Inferior parietal cortex (tissue), 1 donor: ENCODE data around the gene DHRS7C.
"Not testable (repeated sequence)": the region's sequence is repeated elsewhere in the genome, so short reads cannot be mapped to it uniquely, and the experiment has no call there.

Source experiments
- DNase-seq: peaks from one replicate; pipeline ENCODE4 v3.0.0-alpha.2; 2016; ENCODE audit errors: extremely low spot score

DHRS7C gene

DNA sequence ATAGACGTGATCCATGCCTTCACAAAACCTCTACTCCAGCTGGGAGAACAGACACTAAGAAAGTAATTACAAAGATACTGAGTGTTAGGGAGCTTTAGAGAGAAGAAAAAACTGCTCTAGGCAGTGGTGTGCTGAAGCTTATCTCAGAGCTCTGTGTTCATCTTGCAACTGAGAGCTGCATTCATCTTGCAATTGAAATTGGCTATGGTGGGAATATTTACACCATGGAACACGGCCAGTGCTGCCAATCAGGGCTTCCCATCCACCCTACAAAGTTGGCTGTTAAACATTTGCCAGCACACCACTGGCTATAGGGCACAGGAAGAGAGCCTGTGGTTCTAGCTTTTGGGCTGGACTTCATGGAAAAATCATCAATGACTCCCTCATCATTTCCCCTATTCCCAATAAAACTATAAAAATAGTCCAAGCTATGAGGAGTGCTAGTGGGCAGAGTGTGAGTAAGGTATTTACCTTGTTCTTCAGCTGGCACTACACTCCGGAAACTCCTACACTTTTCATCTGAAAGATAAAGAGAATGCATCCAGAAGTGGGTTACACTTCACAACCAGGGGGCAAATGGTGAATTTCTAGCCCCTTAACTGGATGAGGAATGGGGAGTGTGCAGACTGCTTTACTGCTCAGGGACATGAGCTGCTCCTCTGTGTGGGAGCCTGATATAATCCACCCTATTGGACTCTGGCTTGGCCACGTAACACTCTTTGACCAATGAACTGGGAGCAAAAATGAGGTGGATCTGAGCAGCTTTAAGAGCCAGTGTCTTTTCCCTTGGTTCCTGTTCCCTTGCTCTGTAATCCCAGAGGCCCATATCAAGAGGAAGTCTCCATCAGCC is 18.9 kb upstream of the DHRS7C start:
- DNase-seq, result no peak

DNA sequence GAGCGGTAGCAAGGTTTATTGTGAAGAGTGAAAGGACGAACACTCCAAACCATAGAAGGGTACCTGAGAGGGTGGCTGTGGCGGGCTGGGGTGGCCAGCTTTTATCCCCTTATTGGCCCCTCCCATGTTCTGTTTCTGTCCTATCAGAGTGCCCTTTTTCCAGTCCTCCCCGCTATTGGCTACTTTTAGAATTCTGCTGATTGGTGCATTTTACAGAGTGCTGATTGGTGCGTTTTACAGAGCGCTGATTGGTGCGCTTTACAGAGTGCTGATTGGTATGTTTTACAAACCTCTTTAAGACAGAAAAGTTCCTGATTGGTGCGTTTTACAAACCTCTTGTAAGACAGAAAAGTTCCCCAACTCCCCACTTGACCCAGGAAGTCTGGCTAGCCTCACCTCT is 18.0 kb upstream of the DHRS7C start:
- DNase-seq, result no peak

DNA sequence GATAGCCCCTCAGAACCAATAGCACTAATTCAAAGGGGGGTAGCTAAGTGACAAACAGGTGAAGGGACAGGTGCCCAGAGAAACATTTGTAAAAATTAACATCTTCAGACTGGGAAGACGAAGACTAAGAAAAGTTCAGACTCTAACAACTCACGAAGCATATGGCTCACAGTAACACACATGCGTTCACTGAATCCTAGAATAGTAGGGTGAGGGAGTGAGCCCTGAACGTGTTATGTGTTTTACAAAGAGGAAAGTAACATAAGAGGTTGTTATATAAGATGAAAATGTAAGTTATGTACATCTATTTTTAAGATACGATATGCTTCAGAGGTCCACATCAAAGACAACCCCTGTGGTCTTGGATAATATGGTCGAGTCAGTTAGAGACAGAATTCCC is 15.3 kb upstream of the DHRS7C start:
- peak; percentile 64 for DNase-seq

DNA sequence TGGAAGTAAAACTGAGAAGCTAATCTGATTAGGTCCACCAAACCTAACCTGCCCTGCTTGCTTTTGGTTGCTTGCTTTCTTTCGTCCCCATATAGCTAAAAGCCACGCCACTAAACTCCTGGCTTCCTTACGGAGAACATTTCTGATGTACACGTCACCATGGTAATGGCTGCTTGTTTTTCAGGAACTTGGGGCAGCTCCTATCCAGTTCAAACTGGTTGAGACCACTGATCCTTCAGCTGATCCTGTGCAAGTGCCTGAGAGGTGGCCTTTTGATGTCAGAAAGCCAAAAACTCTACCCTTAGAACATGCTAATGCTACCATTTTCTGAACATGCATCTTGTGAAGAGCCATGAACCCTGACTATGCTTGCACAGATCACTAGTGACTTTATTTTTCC is 14.4 kb upstream of the DHRS7C start:
- DNase-seq, result no peak

DNA sequence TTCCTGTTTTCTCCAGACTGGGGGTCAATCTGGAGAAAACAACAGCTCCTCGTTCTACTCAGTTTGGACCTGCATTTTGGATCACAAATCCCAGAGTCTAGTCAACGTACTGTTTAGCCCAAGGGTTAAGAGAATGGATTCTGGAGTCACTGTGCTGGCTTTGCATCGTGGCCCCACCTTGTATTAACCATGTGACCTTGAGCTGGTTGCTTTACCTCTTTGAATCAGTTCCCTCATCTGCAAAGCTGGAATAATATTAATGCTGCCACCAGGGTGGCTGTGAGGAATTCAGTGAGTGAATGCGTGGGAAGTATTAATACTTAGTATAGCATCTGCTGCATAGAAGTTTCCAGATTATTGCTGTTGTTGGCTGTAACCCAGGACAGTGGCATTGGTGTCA is 11.3 kb upstream of the DHRS7C start:
- no peak for DNase-seq

DNA sequence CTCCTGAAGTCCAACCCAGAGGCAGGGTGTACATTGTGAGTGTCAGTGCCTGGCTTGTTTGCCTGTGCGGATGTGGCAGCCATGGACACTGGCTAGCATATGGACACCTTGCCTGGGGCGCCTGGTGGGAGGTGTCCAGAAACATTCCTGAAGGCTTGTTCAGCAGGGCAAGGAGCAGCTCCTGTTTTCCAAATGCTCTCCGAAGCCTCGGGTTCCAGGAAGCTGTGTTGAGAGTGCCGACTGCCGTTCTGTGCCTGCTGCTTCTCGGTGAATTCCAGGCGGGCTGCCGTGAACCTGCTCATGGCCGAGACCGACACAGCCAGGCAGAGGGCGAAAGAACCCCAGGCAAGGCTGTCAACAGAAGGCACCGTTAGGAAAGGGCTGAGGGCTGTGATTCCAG is 10.9 kb upstream of the DHRS7C start:
- DNase-seq, result no peak

DNA sequence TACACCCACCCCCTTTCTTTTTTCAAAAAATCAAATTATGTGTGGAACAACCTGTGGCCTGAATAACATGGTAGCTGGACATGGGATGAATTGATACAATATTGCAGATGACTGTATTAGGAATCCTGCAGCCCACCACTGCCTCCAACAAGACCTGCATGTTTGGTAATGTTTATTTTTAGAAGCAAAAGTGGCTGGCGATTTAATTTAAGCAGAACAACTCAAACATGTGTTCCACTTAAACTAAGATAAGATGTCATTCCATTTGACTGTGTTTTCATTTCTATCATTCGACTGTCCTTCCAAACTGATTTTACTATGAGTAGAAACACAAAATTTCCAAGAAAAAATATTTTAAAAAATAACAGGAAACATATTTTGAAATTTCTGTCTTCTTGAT is 10.1 kb upstream of the DHRS7C start:
- no peak for DNase-seq

DNA sequence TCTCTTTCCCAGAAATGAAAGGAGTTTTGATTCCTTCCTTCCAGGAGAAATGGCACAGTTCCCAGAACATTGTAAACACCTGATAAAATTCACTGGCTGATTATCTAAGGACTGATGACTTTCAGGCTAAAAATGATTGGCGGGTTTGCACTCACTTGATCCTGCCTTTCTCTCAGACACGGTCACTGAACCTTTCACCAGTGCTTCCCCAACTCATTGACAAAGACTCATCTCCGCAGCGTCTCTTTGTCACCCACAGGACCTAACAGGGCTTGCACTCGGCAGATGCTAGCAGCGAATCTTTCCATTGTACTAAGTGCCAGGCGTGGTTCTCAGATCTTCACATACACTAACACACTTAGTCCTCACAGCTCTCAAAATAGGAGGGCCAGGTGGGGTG is 7.3 kb upstream of the DHRS7C start:
- no peak for DNase-seq

DNA sequence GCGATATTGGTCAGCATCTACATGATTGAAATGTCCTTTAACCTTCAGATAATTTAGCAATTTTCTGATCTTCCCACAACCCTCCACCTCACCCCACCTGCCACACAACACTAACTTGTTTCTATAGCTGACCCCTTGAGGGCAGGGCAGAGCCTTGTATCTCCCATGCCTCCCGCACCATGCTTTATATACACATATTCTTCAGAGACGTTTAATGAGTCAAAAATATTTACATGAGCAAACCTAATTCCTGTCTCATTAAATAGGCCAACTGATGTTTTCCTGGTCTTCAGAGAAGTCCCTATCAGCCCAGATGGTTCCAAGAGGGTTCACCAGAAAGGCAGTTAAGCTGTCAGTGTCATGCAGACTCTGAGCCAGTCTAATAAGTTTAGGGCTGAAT is 6.6 kb upstream of the DHRS7C start:
- DNase-seq, result no peak

DNA sequence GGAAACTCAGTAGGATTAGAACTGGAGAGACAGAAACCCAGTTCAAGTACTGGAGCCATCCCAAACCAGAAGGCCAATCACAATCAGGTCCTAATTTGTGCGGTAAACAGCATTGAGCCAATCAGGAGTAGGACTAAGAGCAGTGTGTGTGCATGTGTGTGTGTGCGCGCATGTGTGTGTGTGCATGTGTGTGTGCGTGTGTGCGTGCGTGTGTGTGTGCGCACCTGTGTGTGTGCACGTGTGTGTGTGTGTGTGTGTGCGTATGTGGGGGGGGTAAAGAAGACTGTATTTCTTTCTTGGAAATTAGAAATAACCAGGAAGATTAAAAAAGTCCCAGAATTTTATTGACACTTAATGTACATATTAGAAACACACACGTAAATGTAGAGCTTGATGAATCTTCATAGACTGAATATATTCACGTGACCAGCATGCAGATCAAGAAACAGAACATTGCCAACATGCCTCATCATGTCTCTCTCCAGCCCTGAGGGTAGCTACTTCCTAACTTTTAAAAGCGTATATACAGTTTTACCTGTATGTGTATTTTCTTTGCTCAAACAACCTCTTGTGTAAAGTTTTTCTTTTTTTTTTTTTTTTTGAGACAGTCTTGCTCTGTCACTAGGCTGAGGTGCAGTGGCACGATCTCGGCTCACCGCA is 919 bp upstream of the DHRS7C start:
- no peak for DNase-seq

DNA sequence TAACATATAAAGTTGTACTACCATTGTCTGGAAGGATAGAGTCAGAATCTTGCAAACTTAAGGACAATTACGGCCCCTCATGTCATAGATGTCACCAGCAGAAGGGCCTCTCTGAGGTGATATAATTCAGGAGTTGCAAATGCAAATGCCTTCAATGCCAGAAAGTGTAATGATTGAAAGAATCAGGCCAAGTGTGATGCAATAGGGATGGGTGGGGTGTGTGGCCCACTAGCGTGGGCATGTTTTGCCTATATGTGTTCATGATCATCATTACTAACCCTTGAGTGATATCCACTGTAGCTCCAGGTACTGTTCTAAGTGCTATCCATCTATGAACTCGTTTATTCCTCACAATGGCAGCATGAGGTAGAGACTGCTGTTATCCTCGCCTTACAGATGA is 1.1 kb downstream of the DHRS7C start:
- DNase-seq, result no peak

DNA sequence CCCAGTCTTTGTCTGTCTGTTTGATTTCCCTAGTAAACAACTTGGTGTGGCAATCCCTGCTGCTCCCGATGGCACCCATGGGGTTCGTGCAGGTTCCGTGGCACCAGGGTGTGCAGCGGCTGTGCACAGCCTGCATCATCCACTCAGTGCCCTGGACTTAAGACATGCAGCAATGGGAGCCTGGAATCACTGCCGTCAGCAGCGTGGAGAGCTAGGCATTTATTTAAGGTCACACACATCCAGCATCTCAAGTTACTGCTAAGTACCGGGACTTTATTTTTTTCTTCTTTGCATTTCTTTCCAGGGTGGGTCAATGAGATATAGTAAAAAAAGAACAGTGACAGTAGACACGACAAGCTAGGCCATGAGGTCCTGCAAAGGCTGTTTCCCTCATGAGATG is 2.8 kb downstream of the DHRS7C start:
- DNase-seq, result no peak

DNA sequence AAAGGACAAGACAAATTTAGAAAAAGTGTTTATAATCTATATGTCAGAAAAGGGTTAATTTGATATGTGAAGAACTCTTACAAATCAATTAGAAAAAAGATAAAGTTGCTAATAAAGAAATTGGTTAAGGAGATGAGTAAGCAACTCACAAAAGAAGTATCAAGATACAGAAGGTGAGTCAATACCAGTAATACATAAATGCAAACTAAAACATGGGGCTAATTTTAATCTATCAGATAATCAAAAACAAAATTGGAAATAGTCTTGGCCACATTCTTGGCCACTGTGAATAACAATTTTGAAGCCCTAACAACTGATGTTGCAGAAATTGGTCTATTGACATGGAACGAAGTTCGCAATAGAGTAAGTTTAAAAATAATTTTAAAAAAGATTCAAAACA is 6.8 kb downstream of the DHRS7C start:
- no peak for DNase-seq

DNA sequence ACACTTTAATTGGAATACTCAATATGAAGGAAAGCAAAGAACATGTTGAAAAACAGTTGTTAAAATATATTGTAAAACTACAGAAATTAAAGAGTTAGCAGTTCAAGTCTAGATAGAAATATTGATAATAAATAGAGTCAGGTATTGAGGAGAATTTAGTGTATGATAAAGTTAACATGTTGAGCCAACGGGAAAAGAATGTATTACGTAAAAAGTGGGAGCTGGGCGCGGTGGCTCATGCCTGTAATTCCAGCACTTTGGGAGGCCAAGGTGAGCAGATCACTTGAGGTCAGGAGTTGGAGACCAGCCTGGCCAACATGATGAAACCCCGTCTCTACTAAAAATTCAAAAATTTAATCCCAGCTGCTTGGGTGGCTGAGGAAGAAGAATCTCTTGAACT is 7.9 kb downstream of the DHRS7C start:
- DNase-seq, result not testable (repeated sequence)

DNA sequence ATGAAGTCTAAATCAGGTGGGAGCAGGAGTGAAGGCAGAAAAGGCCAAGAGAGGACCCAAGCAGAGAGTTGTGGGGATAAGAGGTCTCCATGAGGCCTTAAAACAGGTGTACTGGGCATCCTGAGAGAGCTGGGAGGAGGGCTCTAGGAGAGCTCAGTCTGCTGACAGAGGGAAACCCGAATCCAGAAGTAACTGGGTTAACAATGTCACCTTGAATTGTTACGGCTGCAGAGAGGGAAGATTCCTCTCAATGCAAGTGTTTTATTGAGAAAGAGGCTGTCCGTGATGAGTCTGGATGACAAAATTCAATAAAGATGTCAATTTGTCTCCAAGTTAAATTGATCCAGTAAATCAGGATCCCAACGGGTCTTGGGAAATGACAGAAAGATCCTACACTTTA is 8.3 kb downstream of the DHRS7C start:
- DNase-seq, result no peak

DNA sequence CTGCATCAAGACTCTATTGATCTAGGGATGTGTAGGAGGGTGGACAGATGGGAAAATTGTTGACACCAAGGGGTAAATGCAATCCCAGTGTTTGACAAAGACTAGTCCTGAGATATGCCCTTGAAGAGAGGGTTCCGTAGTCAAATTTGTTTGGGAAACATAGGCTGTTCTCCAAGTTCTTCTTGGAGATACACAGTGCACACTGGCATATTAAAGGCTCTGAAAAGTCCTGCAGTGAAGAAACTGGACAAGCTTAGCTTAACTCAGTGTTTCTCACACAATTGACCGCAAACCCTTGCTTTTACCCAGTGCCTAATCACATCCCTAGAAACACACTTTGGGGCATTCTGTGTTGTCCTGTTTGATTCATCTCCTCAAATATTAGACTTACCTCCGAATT is 10.8 kb downstream of the DHRS7C start:
- DNase-seq, result no peak

DNA sequence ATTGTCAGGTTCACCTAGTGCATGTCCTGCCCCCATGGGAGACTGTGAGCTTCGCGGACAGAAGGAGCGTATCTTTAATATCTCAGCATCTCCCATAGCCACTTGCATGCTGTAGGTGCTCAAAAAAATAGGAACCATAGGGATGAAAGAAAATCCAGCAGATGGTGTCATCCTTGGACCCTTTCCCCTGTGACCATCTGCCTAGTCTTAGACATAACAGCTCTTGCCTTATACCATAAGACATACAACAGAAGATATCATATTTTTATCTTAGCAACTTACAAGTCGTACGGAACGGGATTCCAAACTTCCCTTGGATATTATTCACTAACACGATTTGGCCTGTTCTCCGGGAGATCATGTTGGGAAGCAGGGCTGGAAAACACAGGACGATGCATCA is 14.5 kb downstream of the DHRS7C start:
- DNase-seq, result peak; percentile 45

DNA sequence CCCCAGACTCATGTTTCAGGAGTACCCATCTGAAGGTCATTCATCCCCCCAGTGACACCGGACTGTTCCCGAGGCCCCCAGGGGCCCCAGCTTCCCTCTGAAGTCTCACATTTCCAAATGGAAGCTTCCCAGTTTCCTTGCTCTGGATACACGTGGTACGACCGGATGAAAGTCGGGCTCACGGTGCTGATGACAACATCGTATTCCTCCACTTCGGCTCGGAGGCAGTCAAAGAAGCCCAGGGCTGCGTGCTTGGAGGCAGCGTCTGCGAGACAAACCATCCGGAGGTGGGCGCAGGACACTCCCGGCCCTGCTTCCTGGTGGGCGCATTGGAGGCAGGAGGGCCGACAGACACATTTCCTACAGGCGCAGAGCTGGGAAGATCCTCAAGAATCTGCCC is 18.7 kb downstream of the DHRS7C start:
- DNase-seq, result no peak

DNA sequence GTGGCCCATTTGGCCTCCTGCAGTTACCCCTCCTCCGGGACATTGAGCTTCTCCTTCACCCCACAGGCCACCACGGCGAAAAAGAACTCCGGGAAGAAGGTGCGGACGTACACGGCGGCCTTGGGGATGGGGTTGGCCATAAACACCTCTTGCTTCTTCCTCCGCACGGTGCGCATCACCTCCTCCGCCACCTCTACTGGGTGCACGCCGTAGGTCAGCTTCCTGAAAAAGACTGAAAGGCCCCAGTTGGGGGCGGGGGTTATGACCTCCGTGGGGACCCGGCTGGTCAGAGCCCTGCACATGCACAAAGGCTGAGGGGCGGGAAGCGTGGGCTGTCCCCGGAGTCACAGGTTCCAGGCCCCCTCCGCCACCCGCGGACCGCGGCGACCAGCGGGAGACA is 19.9 kb downstream of the DHRS7C start:
- no peak for DNase-seq

DNA sequence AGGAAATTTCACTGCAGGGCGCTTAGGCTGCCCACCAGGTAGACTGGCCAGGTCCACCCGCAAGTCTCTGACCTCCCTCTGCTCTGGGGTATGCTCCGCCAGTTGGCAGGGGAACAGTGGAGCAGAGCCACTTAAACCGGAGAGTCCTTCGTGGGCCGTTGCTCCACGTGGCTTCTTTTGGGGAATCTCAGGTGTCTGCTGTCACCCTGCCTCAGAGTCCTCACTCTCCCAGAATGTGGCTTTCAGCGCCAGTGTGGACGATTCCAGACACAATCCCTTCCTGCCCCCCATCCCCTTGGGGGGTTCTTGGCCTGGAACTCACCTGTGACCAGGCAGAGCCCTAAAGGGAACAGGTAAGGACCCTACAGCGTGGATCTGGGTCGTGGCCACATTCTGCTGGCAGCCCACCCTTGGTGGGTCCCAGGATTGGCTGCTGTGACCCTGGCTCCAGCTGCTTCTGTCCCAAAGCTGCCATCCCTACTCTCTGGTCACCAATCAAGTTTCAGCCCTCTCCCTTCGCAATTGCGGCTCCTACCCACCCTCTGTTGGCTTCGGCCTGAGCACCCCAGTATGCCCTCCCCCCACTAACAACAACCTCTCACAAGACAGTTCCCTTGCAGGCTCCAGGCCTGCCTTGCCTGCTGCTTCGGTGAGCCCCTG is 22.2 kb downstream of the DHRS7C start:
- no peak for DNase-seq

DNA sequence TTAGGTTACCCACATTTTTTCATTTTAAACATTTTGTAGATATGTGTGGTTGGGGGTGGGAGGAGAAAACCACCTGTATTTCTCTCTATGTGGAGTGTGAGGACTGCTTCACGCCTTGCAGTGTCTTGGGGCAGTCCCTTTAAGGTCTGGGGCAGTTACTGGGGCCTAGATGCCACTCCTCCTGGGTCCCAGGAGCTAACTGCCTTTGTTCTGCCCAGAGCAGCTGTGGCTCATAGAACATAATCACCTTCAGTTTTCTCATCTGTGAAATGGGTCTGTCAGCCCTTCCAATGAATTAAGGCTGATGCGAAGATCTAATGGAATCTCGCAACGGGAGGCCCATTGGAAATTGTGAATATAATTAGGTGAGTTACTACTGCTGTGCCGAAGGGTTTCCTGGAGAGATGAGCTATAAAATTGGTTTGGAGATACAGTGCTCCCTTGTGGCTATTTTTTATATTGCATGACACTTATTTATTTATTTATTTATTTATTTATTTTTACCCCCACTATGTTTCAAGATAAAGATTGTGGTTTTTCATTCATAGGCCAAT is 22.9 kb downstream of the DHRS7C start:
- DNase-seq, result peak; percentile 61

DNA sequence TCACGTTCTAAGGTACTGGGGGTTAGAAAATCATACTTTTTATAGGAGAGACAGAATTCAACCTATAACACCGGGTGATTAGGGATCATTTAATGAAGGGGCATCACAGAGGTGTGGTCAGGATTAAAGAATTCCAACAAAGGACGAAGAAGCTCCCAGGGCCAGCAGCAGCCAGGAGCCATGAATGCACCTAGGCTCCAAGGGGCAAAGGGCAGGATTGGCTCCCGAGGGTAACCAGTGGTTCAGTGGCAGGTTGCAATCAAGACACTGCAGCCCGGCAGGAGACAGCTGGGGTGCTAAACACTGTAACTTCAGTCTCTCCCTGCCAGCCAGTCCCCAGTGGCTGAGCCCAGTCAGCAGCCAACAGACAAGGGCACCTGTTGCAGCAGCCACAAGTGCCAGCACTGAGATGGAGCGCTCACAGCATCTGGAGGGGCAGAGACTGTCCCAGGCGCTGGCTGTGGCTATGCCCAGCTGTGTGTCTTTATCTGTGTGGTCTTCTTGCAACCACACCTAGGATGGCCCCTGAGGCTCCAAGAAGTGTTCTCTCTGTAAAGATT is 23.9 kb downstream of the DHRS7C start:
- no peak for DNase-seq
